ENCODE data around the gene ZSCAN5C.
"Not testable (repeated sequence)": the region's sequence is repeated elsewhere in the genome, so short reads cannot be mapped to it uniquely, and the experiment has no call there.

The ZSCAN5C gene

DNA sequence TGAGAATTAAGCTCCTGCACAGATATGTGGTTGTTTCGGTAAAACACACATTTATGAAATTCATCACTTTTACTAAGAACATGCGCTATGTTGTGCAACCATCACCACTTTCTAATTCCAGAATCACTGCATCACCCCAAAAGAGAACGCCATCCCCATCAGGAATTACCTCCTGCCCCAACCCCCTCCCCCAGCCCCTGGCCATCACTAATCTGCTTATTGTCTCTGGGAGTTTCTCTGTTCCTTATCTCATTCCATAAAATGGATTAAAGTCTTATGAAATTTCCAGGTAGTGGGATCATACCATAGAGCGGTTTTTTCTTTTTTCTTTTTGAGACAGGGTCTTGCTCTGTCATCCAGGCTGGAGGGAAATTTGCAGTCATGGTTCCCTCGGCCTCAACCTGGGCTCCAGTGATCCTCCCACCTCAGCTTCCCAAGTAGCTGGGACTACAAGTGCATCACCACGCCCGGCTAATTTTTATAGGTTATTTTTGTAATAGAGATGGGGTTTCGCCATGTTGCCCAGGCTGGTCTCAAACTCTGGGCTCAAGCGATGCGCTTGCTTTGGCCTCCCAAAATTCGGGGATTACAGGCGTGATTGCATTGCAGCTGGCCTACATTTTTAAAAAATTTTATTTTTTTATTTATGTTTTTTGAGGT lies 8.0 kb upstream of the ZSCAN5C start:
- no peak for DNase-seq

DNA sequence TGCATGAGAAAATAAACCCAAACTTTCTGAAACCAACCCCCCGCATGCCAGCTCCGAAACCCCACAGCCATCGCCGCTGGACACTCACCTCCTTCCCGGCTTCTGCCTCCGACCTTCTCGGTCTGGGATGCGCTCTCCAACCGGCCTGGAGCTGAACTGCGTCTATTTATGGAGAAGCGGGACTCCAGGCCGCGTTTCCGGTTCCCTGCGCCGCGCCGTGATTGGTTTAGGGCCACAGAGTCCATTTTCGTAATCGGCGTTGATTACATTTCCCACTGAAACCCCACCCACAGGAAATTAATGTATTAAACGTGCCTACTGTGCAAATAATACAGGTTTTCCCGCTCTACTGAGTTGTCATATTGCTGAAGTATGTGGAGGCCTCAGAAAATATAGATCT lies 4.4 kb upstream of the ZSCAN5C start, which contains the start of gene ZSCAN5B:
TSS of gene ZSCAN5B (minus strand) at position 138 of the 400 bp plus-strand sequence. CDS start 4,731 bp downstream, outside the sequence.
- not testable (repeated sequence) for DNase-seq

DNA sequence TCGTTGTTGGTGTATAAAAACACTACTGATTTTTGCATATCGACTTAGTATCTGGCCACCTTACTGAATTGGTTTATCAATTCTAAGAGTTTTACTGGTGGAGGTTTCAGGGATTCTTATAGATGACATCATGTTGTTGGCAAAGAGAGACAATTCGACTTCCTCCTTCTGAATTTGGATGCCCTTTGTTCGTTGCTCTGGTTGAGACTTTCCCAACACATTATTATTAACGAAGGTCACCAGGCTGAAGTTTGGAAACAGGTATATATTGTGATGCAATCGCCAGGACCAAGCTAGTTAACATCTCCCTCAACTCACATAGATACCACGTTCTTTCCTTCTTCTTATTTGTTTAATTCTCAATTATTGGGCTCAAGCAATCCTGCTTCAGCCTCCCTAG lies 2.4 kb upstream of the ZSCAN5C start:
- DNase-seq, result no peak

DNA sequence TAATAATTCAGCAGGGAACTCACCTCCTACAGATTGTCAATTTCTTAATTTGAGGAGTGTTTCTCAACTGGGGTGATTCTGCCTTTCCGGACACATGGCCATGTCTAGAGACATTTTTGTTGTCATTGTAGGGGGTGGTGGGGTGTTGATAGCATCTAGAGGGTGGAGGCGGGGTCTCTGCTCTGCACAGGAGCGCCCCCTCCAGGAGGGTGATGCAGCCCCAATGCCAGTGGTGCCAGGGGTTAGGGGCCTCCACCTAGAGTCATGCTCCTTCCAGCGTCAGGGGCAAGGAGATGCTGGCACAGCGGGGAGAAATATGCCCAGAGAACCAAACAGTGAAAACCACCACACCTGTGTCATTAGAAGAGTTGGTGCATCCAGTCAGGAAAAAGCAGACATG lies 5.5 kb downstream of the ZSCAN5C start:
- DNase-seq, result not testable (repeated sequence)

DNA sequence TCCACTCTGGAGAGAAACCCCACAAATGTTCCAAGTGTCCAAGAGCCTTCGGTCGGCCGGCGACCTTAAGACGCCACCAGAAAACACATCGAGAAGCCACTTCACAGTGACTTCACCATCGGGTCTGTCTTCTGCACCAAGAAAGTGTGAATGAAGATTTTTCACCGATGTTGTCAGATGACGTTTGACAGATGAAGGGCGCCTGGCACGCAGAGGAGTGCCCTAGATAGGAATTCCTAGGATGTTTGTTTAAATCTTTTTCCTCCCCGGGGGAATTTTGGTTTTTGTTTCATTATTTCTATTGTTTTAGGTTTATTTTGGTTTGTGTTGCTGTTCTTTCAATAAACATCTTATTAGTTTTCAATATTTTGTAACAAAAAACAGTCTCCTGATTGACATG lies 7.0 kb downstream of the ZSCAN5C start:
- no peak for DNase-seq

DNA sequence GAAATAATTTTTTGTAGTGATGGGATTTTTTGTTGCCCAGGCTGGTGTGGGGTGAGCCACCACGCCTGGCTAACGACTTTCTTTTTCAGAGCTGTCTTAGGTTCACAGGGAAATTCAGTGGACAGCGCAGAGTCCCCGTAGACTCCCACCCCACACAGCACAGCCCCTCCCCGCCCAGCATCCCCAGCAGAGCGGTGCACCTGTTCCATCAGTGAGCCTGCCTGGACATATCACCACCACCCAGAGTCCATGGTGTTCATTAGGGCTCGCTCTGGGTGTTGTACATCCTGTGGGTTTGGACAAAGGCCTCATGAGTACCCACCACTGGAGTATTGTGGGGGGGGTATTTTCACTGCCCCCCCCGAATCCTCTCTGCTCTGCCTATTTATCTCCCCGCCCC lies 8.0 kb downstream of the ZSCAN5C start:
- DNase-seq, result not testable (repeated sequence)

DNA sequence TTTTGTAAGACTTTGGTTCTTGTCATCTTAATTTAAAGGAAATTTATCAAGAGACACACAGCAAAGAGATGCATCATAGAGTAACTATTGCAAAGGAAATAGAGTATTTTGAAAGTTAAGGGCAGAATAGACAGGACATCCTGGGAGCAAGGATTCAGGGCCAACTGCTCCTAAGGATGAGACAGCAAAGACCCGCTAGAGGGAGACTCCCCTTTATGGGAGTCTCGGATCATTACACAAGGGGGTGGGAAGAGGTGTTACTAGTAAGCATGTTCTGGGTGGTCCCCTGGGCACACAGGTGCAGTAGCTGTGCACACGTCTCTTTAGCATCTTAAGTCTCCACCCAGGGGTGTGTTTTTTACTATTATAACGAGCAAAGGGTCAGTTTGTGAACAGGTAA lies 9.6 kb downstream of the ZSCAN5C start:
- DNase-seq, result no peak

DNA sequence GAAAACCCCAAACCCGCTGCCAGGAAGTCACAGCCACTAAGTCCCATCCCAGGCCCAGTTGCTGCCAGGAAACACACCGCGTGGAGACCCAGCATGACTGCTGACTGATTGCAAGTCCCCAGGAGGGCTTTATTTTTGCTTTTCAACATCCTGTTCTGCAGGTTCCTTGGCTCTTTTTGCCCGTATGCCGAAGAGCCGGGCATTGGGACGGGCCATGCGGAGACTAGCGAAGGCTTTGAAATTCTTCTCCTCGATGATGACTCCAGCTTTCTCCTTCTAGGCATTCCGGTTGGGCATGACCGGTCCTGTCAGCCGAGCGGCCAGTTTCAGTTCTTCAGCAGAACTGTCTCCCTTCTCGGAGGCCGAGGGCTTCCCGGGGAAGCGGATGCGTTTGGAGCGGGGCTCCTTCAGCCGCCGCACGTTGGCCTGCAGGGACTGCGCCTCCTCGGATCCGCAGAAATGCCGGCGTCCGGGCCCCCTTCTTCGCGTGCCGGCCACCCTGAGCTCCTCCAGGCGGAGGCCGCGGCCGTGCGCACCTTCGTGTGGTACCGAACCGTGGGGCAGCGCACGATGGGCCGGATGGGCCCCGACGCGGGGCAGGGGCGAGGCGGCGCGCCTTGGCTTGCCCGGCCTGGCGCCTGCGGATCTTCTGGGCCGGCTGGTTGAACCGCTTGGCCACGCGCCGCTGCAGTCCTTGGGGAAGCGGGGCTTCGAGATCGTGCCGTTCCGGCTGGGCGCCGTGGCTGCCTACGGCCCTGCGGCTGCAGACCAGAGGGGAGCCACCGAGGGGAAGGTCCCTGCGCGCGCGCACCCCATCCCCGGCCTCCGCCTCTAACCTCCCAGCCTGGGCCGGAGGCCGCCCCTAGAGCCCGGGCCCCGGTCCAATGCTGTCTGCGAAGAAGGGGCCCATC lies 15.2 kb downstream of the ZSCAN5C start:
- DNase-seq, result no peak

DNA sequence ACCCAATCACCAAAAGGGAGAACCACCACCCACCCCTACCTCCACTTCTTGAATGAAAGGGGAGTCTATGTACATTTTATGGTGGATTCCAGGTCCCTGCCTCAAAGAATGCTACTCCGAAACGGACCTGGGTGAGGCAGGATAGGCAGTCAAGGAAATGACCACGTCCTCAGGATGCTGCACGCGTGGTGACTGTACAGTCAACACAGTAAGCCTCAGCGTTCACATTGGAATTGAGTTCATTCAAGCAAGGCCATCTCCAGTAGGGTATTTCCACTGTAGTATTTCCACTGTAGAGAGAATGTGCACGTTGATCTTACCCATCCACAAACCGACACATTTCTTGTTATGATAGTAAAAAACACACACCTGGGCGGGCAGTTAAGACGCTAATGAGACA lies 16.9 kb downstream of the ZSCAN5C start:
- DNase-seq, result no peak

DNA sequence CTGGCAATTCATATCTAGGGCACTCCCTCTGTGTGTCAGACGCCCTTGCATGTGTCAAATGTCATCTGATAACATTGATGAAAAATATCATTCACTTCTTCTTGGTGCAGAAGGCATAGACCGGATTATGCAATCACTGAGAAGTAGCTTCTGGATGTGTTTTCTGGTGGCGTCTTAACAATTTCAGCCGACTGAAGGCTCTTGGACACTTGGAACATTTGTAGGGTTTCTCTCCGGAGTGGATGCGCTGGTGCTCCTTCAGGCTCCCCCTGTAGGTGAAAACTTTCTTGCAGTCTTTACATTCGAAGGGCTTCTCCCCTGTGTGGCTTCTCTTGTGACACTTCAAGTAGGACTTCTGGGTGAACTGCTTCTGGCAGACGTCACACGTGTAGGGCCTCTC lies 19.4 kb downstream of the ZSCAN5C start:
- not testable (repeated sequence) for DNase-seq

DNA sequence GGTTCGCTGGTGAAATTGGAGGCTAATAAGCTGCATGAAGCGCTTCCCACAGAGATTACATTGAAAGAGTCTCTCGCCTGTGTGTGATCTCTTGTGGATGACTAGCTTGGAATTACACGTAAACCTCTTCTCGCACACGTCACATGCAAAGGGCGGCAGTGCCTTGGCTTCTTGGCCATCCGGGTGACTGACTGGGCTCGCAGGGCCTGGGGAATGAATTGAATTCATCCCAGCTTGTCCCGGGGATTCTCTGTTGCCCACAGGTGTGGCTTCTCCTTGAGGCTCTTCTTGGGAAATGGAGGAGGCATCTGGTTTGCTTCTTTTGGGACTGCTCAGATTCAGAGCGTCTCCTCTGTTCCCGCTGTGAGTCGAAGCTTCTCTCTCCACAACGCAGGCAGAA lies 19.8 kb downstream of the ZSCAN5C start:
- DNase-seq, result no peak

DNA sequence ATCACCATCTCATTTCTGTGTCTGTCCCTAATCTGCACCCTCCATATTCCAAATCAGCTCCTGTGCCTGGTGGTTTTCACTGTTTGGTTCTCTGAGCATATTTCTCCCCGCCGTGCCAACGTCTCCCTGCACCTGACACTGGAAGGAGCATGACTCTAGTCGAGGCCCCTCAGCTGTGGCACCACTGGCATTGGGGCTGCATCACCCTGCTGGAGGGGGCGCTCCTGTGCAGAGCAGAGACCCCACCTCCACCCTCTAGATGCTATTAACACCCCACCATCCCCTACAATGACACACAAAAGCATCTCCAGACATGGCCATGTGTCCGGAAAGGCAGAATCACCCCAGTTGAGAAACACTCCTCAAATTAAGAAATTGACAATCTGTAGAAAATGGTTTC lies 20.8 kb downstream of the ZSCAN5C start:
- DNase-seq, result no peak

DNA sequence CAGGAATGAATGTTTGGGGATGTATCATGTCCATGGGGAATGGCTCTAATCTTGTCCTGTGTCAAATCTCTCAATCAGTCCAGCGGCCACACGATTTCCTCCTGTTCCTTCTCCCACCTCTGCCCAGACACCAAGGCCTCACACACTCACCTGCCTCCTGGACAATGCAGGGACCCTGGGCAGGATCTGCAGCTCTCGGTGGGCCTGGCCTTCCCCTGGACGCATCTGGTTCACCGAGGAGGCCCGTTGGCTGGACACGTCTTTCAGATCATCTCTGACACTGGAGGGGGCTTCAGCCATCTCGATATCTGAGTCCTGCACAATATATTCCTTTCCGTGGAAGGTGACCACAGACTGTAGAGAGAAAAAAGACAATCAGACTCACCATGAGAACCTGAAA lies 21.4 kb downstream of the ZSCAN5C start:
- DNase-seq, result no peak

DNA sequence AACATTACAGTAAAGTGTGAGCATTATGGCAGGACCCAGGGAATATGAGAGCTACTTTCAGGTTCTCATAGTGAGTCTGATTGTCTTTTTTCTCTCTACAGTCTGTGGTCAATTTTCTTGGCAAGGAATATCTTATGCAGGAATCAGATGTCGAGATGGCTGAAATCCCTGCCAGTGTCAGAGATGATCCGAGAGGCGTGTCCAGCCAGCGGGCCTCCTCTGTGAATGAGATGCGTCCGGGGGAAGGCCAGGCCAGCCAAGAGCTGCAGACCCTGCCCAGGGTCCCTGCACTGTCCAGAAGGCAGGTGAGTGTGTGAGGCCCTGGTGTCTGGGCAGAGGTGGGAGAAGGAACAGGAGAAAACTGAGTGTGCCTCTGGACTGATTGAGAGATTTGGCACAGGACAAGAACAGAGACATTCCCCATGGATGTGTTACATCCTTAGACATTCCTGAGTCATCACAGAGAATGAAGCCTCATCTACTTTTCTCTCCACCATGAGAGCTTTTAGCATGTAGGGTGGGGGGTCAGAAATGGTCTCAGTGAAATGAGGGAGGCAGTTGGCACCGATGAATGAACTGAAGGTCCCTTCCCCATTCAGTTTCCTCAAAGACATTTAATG lies 43.2 kb downstream of the ZSCAN5C start:
- DNase-seq, result no peak

DNA sequence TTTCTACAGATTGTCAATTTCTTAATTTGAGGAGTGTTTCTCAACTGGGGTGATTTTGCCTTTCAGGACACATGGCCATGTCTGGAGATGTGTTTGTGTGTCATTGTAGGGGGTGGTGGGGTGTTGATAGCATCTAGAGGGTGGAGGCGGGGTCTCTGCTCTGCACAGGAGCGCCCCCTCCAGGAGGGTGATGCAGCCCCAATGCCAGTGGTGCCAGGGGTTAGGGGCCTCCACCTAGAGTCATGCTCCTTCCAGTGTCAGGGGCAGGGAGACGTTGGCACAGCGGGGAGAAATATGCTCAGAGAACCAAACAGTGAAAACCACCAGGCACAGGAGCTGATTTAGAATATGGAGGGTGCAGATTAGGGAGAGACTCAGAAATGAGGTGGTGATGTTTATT lies 43.7 kb downstream of the ZSCAN5C start:
- not testable (repeated sequence) for DNase-seq

DNA sequence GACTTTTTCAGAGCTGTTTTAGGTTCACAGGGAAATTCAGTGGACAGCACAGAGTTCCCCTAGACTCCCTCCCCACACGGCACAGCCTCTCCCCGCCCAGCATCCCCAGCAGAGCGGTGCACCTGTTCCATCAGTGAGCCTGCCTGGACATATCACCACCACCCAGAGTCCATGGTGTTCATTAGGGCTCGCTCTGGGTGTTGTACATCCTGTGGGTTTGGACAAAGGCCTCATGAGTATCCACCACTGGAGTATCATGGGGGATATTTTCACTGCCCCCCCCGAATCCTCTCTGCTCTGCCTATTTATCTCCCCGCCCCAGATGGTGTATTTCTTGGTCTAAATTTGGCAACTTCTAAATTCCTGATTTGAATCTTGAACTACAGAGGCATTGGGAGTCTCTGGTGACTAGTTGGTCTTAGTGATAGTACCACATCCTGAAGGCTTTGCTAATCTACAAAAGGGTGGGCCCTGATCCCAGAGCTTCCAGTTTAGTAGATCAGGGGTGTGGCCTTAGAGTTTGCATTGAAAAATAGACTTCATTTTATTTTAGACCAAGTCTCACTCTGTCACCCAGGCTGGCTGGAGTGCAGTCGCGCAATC lies 46.8 kb downstream of the ZSCAN5C start:
- not testable (repeated sequence) for DNase-seq

DNA sequence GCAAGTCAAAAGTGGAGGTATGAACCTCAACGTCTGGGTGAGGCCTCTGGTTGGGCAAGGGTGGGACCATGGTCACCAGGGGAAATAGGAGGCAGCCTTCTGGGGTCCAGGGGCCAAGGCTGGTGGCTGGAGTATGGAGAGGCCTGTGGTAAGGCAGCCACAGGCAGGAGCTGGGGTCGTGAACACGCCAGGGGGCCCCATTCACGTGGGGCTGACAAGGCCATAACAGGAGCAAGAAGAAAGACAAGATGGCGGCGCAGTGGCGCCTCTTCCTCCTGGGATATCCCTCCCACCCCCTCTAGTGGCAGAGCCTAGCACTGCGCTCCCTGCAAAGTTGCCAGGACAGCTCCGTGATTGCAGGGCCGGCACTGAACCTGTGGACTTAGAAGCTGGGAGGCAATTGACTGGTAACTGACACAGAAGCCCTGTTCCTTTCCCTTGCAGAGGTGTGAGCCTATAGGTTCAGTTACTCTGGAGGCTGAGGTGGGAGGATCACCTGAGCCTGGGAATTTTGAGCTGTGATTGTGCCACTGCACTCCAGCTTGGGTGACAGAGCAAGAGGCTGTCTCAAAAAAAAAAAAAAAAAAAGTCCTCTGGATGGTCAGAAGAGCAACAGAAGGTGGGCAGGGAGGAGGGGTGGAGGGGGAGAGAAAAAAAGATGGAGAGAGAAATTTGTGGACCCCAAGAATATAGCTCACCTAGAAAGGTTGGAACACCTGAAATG lies 50.8 kb downstream of the ZSCAN5C start:
- peak; percentile 32 to 75 for DNase-seq

DNA sequence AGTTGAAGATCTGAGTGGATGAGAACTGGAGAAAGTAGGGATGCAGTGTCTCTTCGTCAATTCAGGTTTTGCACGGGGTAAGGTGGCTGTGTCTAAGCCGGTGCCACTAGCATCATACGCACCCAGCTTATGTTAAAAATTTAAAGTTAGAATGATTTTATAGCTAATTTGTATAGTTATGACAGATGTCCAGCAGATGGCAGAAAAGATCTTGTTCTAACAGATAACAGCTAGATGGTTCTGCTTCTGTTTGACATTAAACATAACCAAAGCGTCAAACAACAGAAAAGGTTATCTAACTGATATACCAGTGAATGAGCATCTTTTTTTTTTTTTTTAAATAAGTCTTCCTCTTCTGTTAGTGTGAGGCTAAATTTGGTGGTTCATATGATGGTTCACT lies 51.7 kb downstream of the ZSCAN5C start:
- peak in 1 of 2 experiments; percentile 65 for DNase-seq

DNA sequence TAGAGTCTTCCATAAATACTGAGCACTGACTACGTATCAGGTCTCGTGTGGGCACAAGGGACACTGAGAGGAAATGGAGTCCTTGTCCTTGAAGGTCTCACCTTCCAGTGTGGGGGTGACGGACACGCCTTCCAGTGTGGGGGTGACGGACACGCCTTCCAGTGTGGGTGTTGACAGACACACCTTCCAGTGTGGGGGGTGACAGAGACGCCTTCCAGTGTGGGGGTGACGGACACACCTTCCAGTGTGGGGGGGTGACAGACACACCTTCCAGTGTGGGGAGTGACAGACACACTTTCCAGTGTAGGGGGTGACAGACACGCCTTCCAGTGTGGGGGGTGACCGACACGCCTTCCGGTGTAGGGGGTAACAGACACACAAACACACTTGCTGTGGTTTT lies 56.2 kb downstream of the ZSCAN5C start:
- DNase-seq, result no peak

Data from NCI-H446 (cell line).